NOMO-1 treated with DMSO at 0.1 percent for 48 hours (cell line): ENCODE measurements around the gene CDX1.
"Not testable (repeated sequence)": the region's sequence is repeated elsewhere in the genome, so short reads cannot be mapped to it uniquely, and the experiment has no call there.

Source experiments
- DNase-seq: peaks from one replicate; lab custom pipeline; 2025; ENCODE audit not compliant: unreplicated experiment; lab: John Stamatoyannopoulos, UW

The CDX1 gene

DNA sequence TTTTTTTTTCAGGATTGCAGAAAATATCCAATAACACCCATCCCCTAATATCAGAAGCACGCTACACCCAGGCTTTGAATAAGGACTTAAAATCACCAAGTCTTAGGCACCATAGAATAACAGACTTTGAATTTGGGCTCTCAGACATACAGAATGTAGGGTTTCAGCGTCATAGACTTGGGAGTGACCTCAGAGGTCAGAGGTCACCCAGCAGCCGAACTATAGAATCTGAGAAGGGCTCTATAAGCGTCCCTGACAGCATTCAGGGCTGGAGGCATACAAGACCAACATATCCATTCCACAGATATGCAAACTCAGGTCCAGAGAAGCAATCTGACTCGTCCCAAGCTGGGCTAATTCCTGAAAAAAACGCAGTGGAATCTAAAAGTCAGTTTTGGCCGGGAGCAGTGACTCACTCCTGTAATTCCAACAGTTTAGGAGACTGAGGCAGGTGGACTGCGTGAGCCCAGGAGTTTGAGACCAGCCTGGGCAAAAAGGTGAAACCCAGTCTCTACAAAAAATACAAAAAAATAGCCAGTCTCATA is 58.0 kb downstream of the CDX1 start:
- no peak for DNase-seq

DNA sequence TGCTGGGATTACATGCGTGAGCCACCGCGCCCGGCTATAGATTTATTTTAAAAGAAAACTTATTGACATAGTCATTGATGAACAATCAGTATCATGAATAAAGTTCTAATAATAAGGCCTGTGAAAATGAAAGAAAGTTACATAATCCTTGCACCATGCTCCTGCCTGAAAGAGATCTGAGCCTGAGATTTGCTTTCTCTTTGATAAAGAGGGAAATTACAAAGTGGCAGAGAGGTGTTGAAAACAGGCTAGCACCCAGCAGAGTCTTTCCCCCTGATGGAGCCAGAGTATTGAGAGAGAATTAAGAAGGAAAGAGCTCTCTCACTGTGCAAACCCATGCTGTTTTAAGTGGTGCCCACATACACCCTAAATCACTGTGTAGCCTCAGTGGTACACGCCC is 60.5 kb downstream of the CDX1 start:
- no peak for DNase-seq

DNA sequence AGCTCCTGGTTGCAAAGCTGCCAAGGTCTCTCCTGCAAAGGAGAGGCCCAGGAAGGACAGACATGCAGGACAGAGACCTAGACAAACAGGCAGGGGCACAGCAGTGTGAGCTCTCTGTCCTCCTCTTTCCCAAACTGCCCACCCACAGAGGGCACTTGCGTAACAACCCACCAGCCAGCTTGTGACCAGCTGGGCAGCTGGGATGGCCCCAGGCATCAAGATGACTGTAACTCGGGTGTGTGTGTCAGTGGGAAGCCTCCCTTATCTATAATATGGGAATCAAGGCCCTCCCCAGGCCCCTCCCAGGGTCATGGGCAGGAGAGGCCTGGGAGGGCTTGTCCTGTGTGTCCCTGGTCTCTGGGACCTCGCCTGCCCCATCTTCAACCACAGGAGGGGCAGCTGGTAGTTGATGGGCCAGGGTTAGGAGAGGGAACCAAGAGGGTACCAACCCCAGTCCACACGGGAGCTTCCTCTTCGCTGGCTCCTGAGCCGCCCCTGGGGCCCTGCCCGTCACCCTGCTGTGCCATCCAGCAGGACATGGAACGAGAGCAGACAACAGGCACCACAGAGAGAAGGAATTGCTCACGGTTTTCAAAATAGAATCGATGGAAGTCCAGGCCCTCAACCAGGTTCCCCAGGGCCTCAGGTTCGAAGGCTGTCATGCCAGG is 61.2 kb downstream of the CDX1 start:
- DNase-seq, result no peak

DNA sequence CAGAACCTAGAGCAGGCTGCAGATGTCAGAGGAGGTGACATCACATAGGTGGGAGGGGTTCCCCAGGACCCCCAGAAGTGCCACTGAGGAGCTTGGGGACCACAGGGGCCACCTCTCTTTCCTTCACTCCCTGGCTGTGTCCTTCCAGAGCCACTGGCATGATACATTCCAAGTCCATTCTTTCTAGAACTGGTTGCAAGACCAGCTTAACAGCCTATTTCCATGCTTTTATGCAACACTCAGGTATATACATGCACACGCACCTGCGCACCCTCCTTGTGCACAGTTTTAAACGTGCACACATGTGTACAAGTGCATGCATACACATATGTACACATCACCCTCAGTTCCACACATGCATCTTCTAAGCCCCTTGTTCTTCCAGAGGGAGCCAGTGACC is 63.0 kb downstream of the CDX1 start:
- DNase-seq, result no peak

DNA sequence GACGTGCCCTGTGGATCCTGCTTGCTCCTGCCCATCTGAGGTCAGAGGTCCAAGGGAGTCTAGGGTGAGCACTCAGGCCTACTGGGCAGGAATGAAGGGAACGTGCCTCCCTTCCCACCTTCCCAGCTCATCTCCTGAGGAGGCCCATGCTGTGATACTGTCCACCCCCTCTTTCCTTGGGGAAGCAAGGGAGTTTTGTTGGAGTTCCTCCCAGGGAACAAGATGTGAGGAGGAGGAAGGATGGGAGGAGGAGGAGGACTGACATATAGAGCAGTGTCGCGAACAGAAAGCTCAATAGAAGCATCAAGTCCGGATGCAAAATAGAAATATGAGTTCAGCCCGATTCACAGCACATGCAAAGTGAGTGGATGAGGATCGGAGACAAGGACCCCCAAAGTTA is 64.3 kb downstream of the CDX1 start:
- DNase-seq, result no peak

DNA sequence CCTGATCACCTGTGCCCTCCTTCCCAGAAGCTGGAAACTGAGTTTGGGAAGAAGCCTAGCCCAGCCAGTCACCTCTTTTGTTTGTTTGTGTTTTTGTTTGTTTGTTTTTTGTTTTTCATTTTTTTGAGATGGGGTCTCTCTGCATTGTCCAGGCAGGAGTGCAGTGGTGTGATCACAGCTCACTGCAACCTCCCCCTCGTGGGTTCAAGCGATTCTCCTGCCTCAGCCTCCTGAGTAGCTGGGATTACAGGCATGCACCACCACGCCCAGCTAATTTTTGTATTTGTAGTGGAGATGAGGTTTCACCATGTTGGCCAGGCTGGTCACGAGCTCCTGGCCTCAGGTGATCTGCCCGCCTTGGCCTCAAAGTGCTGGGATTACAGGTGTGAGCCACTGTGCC is 67.1 kb downstream of the CDX1 start:
- not testable (repeated sequence) for DNase-seq
